Activated gamma-delta T cell treated with anti-CD3 and anti-CD28 coated beads, Interleukin-2, amount 50 U/mL, for 16 hours (primary cell): ENCODE data around the gene KRTAP12-4.
"Not testable (repeated sequence)": the region's sequence is repeated elsewhere in the genome, so short reads cannot be mapped to it uniquely, and the experiment has no call there.

Experiments used
- DNase-seq: peaks from one replicate; pipeline ENCODE4 v3.0.0-alpha.2; 2020; ENCODE audit warnings: low read depth

Gene KRTAP12-4

GRCh38 chr21:44656868-44657267, 2.4 kb upstream of the KRTAP12-4 start:
- no peak for DNase-seq

GRCh38 chr21:44653656-44654575, 543 bp downstream of the KRTAP12-4 start:
- DNase-seq, result peak; percentile 36

GRCh38 chr21:44653123-44653522, 1.3 kb downstream of the KRTAP12-4 start:
- no peak for DNase-seq

- no peak for DNase-seq
These were observed 3.3 kb downstream of the KRTAP12-4 start for GRCh38 chr21:44650973-44651675.

- no peak for DNase-seq
These were observed 4.0 kb downstream of the KRTAP12-4 start for GRCh38 chr21:44650265-44650972.

- DNase-seq, result no peak
These were observed 4.8 kb downstream of the KRTAP12-4 start for GRCh38 chr21:44649521-44650100.

- no peak for DNase-seq
These were observed 5.7 kb downstream of the KRTAP12-4 start for GRCh38 chr21:44648557-44649311.

GRCh38 chr21:44647222-44647552, 7.3 kb downstream of the KRTAP12-4 start:
- no peak for DNase-seq

- DNase-seq, result not testable (repeated sequence)
These were observed 7.9 kb downstream of the KRTAP12-4 start, which contains the start of gene KRTAP10-11 for GRCh38 chr21:44646366-44647221. KRTAP10-11 (plus strand) TSS chr21:44646414; CDS start chr21:44646459, 45 bp downstream.

- no peak for DNase-seq
These were observed 9.6 kb downstream of the KRTAP12-4 start for GRCh38 chr21:44644878-44645277.

DNA sequence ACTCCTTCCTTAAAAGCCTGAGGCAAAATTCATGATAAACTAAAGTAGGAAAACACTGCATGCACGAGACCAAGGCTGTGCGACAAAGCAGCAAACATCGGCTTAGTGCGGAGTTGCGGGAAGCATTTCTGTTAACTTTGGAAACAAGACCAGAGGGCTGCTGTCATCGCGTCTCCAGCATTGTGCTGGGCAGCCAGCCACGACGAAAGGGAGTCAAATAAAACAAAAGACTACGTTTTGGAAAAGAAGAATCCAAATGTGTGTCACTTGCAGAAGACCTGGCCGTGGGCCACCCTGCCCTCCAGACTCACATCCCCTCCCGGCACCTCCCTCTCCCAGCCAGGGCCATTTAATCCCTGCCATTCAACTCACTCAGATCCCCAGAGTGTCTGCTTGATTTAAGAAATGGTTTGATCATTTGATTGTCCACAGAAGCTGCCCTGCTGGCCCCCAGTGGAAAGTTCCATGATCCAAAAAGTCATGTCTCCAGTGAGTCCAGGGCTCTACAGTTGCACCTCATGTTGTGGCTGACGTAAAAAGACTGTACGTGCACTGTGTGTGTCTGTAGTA, 10.6 kb downstream of the KRTAP12-4 start:
- no peak for DNase-seq

GRCh38 chr21:44640761-44641160, 13.7 kb downstream of the KRTAP12-4 start:
- DNase-seq, result no peak

- DNase-seq, result no peak
These were observed 15.2 kb downstream of the KRTAP12-4 start for GRCh38 chr21:44639331-44639655.

DNA sequence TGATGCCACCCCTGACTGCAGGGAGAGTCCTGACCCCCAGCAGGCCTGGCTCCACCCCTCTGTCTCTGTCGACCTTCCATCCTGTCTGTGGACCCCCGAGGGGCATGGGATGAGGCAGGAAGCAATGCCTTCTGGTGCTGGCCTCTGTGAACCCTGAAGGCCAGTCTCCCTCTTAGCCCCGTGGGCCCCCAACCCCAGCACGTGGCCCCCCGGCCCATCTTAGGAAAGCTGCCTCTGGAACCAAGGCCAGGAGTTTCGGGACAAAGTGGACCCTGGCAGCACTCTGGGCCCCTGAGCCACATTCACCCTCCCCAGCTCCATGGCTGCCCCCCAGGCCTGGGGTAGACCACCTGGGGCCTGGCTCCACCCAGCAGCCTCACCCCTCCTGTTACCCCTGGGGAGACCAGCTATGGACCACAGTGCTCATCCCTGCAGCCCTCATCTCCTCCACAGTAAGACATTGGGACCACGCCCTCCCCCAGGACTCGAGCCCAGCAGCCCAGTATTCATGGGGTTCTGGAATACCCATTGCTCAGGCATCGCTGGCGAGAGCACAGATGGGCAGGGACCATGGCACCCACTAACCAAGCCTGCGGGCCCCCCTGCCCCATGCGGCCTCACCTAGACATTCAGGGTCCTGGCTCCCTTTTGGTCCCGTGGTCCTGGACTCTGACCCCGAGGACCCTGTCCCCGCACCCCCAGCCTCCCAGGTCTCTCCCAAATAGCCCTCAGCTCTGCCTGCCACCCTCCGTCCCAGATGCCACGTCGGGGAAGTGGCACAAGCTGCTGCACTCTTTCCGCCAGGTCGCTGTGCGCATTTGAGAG, 15.7 kb downstream of the KRTAP12-4 start:
- DNase-seq, result not testable (repeated sequence)

DNA sequence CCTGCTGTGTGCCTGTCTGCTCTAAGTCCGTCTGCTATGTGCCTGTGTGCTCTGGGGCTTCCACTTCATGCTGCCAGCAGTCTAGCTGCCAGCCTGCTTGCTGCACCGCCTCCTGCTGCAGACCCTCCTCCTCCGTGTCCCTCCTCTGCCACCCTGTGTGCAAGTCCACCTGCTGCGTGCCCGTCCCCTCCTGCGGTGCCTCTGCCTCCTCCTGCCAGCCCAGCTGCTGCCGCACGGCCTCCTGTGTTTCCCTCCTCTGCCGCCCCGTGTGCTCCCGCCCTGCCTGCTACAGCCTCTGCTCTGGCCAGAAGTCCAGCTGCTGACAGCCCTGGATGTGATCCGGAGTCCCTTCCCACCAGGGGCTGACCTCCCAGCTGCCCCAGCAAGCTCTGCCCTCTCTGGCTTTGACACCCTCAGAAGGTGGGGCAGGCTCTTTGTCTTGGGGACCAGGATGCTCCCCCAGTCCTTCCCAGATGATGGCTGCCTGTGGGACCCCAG, 16.6 kb downstream of the KRTAP12-4 start:
- not testable (repeated sequence) for DNase-seq

DNA sequence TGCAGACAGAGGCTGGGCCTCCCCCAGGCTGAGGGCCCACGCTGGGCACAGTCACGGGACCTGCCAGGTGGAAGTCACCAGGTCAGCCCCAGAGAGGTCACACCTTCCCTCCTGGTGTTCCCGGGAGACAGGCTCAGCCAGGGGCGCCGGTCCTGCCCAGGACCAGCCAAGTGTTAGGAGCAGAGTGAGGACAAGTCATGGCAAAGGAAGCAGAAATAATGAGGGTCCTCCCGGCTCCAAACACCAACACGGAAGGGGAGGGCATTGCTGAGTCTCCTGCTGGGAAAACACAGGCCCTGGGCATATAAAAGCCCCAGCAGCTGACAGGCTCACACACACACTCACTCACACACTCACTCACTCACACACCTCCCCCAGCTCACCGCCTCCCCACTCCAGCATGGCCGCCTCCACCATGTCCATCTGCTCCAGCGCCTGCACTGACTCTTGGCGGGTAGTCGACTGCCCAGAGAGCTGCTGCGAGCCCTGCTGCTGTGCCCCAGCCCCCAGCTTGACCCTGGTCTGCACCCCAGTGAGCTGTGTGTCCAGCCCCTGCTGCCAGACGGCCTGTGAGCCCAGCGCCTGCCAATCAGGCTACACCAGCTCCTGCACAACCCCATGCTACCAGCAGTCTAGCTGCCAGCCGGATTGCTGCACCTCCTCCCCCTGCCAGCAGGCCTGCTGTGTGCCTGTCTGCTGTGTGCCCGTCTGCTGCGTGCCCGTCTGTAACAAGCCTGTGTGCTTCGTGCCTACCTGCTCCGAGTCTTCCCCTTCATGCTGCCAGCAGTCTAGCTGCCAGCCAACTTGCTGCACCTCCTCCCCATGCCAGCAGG, 17.2 kb downstream of the KRTAP12-4 start, which contains the start of gene KRTAP10-10:
KRTAP10-10 (plus strand) TSS at position 339 of the 833 bp plus-strand sequence; CDS start at position 401, 62 bp downstream.
- no peak for DNase-seq

GRCh38 chr21:44636209-44637017, 18.0 kb downstream of the KRTAP12-4 start:
- no peak for DNase-seq
